NCI-H69 (cell line): Measurements from ENCODE around the gene DERL3.

Experiments
- DNase-seq: peaks from one replicate; lab custom pipeline; 2025; lab: John Stamatoyannopoulos, UW

The DERL3 gene

DNA sequence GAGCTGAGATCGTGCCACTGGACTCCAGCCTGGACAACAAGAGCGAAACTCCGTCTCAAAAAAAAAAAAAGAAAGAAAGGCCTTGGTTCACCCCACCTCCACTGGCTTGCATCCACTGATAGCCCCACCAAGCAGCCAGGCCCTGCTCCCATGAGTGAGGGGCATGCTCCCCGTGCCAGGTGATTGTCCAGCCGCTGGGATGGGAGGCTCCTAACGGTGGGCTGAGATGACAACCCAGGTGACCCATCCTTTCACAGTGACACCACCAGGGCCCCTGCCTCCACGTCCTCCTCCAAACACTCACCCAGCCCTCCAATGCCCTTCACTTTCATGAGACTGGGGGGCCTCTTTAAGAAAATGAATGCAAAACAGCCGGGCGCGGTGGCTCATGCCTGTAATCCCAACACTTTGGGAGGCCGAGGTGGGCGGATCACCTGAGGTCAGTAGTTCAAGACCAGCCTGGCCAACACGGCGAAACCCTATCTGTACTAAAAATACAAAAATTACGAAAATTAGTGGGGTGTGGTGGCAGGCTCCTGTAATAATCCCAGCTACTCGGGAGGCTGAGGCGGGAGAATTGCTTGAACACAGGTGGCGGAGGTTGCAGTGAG lies 8.6 kb upstream of the DERL3 start:
- DNase-seq = no peak

DNA sequence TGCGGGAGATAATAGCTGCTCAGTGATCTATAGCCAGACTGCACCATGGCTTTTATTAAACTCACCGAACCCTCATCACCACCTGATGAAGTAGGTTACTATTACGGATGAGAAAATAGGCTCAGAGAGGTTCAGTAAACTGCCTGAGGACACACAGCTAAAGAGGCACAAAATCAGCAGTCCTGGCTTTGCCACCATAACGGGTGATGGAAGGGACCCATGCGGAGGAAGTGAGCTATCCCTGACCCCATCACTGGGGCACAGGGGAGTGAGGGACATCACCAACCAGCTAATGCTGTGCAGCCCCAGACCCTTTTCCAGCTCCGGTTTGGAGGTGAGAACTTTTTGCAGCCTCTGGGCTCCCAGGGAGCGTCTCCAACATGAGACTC lies 7.3 kb upstream of the DERL3 start:
- DNase-seq = no peak

DNA sequence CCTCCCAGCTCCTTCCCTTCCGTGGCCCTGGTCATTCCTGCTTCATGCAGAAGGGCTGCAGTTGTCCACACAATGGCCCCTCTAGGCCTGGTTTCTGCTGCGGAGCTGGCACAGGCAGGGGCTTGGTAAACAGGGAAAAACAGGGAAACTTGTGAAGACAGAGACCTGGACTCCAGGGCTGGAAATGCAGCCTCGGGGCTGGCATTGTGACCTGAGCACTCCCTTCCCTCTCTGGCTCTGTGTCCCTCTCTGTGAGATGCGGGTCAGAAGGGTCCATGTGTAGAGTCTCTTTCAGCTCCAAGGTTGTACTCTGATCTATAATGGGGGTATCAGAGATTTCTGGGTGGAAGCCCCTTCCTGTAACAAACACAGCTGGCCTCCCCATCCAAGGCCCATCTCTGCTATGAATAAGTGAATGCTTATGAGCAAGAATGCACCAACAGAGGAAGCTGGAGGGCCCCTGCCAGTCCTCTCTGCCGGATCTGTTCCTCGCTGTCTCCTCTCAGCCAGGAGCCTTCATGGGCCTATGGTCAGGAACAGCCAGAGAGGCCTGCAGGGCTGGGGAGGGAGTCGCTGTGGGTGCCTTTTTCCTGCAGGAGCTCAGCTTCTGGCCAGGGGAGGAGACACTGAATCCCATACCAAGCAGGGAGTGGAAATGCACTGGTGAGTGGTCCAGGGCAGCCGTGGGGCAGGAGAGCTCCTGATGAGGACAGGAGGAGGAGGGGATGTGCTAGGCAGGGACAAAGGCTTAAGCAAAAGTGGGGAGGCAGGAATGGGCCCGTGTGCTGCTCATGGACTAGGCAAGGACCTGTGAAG lies 6.7 kb upstream of the DERL3 start:
- DNase-seq = no peak

DNA sequence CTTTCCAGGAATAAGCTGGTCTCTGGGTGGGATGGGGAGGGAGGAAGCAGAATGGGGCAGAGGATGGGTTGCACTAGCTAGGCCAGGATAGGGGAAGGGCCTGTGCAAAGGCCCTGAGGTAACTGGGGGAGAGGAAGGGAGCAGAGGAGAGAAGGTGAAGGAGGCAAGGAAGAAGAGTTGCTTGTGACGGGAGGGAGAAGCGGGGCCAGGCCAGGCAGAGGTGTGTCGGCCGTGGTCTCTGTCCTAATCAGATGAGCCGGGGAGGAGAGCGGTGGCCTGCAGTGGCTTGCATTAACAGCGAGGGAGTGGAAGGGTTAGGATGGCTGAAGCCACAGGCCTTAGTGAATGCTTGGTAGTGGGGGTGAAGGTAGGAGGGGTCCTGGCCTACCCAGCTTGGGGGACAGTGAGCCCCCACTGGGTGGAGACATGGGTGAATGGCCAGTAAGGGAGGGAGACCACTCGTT lies 6.0 kb upstream of the DERL3 start:
- no peak for DNase-seq

DNA sequence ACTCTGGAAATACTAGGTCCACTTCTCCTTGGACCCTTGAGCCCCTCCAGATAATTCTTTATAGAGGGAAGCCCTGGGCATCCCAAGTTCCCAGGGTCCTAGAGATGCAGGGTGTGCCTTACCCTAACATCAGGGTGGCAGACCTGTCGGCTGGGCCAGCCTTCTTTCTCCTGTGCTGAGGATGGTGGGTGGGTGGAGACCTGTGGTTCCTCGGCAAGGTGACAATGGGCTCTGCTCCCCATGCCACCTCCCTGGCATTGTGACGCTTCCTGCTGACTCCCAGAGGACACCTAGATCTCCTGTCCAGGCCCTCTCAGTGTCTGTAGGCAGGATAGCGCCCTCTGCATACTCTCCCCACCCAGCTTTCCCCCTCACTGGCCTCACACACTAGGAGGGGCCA lies 3.8 kb upstream of the DERL3 start:
- peak; percentile 31 for DNase-seq

DNA sequence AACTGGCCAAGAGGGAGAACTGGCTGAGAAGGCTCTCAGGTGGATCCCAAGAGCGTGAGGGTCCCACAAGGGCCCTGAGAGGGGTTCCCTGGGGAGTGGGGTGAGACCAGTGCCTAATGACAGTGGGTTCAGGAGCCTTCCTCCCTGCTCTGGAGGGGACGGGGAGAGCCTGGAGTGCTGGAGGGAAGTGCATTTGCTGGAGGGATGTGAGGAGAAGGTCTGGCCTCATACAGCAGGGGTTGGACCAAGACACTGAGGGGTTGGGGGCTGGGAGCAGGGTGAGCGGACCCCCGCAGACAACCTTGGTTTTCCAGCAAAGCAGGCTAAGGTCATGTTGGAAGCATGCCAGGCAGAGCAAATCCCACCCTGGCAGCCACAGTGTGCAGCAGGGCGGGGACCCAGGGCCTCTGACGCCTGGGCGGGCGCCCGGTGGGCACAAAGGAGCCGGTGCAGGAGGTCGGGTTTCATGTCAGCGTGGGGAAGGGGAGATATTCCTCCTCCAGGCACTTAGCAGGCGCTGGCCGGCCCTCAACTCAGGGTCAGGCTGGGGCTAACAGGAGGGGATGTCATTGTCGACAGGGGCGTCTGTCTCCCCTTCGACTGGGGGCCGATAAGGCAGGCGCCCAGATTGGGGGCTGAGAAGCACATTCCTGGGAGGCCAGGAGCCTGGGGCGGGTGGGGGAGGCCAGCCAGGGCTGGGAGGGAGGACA lies 3.1 kb upstream of the DERL3 start:
- DNase-seq = no peak

DNA sequence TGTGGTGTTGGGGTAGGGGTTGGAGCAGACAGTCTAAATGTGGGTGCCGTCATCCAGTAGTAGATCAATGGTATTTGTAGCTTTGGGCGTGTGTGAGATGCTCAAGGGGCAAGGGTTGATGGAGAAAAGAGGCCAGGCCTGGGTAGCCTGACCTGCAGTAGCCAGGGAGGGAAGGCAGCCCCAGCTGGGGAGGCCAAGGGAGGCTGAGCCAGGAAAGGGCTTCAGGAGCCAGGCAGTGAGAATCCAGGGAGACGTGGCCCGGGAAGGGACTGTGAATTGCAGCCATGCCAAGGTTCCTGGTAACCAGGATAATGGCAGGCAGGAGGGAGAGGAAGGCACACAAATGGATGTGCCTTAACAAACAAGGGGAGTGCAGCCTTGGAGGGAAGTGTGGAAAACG lies 2.5 kb upstream of the DERL3 start:
- no peak for DNase-seq

DNA sequence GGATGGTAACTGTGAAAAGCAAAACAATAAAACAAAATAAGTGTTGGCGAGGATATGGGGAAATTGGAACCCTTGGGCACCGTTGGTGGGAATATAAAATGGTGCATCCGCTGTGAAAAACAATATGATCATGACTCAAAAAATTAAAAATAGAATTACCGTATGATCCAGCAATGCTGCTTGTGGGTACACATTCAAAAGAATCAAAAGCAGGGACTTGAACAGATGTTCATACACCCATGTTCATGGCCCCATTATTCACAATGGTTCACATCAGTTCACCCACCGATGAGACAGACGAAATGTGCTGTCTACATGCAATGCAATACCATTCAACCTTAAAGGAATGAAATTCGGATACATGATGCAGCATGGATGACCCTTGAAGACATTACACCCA lies 1.2 kb upstream of the DERL3 start:
- no peak for DNase-seq

DNA sequence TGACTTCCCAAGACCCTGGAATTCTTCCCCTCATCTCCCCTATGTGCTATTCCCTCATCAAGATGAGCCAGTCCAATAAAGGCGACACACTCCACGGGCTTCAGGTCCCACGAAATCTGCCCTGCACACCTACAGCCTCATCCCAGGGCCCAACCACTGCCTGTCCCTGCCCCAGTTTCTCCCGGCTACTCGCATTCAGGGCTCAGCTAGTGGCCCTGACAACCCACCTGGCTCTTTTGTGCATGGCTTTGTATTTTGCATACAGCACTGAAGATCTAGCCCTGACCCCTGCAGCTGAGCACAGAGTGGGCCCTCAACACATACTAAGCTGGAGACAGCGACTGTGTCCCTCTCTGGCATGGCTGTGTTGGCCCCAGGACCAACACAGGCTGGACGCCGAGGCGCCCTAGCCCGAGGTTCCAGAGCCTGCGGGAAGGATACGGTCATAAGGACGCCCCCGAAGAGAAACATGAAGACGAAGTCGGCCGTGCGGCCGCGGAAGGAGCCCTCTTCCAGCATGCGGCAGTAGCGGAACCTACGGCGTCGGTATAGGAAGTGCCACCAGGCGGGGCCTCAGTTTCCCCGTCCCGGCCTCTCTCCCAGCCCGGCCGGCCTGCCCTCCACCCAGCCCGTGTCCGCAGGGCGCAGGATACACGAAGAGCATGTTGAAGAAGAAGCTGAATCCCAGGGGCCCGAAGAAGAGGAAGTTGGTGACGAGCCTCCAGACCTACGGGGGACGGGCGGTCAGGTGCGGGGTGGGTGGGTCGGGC lies 710 bp downstream of the DERL3 start:
- DNase-seq = no peak

DNA sequence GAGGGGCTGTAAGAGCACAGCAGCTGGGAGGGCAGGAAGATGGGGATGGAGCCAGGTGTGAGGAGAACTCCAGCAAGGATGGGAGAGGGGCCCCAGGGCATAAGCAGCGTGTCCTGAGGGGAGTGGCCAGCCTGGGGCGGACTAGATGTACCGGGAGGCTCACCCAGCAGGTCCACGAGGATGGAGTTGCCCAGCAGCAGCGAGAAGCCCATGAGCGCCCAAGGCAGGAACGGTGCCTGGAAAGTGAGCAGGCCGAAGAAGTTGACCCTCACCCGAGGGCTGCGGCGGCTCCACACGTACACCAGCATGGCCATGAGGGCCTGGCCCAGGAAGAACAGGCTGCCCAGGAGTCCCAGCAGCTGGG lies 1.3 kb downstream of the DERL3 start:
- no peak for DNase-seq

DNA sequence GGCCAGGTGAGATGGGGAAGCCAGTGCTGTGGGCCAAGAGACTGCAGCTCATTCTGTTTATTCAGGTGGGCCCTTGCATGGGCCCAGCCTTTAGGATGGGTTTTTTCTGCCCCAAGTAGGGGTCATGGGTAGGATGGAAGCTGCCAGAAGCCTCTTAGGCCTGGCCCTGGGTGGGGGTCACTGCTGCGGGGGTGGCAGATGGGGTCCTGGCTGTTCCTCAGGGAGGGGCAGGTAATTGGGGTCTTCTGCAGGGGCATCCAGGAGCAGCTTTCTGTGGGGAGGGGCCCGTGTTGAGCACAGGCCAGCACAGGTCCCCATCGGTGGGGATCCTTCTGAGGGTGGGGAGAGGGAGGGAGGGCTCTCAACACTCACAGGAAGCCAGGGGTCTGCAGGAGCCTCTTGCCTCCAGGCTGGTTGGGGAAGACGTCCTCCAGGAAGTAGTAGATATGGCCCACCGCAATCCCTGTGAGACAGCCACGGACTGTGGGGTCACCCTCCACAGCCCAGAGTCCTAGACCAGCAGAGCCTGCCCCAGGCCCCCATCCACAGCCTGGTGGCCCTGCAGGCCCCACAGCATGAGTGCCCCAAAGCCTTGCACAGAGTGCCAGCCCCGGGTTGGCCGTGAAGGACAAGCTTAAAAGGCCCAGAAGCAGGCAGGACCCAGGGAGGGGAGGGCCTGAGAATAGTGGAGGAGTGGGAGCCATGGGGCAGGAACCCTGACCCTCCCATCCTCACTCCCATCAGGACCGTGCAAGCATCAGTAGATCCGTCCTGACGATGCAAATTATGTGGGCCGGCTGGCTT lies 1.9 kb downstream of the DERL3 start:
- DNase-seq = no peak

DNA sequence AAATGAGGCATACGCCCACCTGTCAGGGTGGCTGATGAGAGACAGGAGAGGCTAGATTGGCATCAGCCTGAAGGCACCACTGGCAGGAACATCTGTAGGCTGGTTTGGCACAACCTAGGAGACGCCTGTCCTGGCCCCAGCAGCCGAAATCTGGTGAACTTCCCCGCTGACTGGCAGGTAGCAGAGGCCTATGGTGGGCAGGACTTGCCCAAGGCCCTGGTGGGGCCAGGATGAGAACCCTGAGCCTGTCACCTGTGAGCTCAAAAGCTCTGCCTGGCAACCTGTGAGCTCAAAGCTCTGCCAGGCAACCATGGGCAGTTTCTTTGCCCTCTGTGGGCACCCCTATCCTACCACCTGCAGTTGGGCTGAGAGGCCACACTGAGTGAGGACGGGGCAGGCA lies 2.5 kb downstream of the DERL3 start:
- no peak for DNase-seq

DNA sequence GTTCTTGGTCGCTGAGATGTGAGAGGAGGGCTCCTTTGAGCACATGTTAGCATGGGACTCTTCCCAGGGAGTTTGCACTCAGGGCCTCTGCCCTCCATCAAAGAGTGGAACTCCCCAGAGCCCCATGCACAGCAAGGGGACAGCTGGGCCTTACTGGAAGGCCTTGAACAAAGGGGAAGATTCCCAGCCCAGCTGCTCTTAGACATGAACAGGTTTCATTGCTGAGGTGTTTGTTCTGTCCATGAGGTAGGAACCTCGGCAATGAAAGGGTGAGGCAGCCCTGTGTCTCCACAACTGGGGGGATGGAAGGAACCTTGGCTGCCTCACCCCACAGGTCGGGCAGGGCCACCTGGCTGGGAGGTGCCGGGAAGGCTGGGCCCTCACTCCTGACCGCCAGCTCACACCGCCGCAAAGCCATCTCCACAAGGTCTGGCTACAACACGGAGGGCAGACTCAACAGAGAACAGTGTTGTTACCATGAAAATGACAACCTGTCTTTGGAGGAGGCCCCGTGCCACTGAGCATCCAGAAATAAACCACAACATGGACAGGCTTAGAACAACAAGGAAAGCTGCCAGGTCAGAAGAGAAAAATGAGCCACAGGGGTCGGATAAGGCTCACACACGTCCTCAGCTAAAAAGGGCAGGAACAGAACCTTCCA lies 3.2 kb downstream of the DERL3 start:
- DNase-seq = no peak

DNA sequence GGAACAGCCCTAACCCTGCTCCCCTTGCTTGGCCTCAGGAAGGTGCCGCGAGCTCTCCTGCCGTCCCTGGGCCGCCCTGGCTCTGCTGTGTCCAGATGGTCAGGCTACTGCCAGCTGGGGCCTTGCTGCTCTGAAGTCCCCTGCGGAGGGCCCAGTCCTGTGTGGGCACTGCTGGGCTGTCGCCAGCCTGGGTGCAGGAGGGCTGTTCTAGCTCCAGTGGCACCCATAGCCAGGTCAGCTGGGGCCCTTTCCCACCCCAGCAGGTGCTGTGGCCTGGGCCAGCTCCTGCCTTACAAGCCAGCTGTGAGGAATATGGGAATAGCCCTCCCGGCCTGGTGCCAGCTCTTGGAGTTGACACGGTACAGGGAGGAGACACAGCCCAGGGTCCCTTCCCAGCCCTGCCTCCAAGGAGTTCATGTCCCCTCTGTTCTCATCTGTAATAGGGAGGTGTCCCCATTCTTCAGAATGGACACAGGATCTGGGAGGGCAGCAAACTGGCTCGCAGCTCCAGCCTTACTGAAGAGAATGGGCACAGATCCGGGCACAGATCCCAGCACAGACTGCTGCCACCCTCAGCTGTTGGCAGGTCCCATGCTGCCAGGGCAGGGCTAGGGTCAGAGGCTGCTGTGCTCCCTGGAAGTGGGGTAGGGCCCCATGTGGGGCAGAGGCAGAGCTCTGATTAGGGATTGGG lies 3.9 kb downstream of the DERL3 start:
- no peak for DNase-seq

DNA sequence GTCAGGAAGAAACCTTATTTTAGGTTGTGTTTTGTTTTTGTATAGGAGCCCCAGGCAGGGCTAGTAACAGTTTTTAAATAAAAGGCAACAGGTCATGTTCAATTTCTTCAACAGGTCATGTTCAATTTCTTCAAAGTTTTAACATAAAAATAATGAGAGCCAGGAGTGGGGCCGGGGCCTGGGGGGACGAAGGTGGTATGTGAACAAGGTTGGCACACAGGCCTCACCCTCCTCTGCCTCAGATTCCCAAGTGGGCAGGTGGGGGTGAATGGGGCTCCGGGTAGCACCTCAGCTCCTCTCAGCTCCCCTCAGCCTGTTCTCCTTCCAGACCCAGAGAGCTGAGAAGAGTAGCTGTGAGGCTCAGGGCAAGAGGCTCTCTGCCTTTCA lies 4.4 kb downstream of the DERL3 start:
- DNase-seq = no peak

DNA sequence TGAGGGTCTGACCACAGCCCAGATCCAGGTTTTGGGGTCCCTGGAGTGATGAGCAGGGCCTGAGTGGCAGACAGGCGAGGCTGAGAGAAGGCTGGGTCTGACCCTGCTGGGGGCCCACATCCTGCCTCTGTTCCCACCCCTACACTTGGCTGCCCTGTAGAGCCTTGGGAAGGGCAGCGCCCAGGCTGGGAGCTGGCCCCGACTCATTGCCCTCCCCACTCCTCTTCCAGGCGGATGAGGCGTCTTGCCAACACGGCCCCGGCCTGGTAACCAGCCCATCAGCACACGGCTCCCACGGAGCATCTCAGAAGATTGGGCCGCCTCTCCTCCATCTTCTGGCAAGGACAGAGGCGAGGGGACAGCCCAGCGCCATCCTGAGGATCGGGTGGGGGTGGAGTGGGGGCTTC lies 4.9 kb downstream of the DERL3 start:
- DNase-seq = no peak

DNA sequence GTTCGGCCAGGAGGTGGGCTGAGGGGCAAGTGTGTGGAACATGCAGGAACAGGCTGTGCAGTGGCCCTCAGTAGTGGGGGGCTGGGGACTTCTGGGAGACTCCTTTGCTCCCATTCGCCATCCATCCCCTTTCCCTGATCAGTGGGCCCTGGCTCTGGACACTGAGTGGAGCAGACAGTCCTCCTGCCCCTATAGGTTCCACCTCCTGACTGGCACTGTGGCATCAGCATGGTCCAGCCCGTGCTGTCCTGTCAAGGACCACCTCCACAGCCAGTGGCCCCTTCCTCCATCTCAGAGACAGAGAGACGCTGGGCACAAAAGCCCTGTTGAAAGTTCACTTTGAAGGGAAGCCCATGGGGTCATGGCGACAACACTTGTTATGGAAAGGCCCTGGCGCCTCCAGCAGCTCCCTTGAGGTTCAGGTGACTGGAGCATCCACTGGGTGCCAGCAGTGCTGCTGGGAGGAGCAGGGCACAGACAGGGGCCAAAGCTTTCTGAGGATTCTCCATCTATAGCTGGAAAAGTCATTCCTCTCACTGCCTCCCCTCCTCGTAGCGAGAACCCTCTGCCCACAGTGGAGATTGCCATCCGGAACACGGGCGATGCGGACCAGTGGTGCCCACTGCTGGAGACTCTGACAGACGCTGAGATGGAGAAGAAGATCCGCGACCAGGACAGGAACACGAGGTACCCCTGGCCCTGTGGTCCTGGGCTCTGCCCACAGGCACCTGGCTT lies 5.6 kb downstream of the DERL3 start:
- no peak for DNase-seq

DNA sequence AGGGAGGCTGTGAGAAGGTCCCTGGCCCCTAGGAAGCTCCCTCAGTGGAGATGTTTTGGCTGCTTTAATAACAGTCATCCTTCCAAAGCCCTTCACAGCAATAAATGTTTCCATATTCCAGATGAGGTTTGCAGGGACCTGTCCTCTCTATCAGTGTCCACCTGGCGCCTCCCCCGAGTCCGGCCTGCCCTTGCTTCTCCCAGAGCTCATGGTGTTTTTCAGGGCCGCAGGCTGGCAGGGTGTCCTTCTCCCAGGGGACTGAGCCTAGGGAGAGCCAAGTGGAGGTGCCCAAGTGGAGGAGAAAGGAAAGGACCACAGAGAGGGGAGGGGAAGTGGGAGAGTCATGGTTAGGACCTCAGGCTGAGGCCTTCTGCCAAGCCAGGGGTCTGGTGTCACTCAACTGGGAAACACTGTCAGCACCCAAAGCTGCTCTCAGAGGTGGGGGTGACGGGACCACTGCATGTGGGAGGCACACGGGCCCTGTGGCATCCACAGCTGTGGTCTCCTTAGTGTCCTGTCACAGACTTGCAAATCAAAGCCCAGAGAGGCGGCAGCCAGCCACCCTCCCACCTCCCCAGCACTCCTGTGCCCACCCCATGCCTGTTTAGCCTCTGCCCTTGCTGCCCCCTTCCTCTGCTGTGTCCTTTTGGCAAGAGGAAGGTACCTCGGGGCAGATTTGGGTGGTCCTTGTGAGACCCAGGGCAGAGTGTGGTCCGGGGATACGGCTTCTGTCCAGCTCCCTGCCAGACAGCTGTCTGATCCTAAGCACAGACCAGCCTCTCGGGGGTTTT lies 6.4 kb downstream of the DERL3 start:
- DNase-seq = no peak

DNA sequence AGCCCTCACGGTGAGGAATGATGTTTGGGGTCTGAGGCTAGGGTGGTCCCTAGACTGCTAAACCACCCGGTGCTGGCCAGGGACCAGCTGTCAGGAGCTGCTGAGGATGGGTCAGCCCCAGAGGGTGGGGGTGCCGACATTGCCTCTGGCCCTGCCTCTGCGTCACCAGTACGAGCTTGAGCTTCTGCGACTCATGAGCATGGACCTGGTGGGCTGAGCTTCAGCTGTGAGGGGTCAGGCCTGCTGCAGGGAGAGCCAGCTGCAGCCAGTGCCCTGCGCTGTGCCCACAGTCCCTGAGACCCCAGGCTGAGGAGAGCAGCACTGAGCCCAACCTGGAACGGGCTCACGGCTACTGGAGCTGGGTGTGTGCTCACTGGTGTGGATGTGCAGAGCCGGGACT lies 7.0 kb downstream of the DERL3 start:
- no peak for DNase-seq
